ENCODE results near the gene SPINK8. TPM values are rescaled to one million over a fixed set of nuclear protein-coding genes. Genes with fewer than 3 reads are reported as not detected.

Gene SPINK8
- total RNA-seq, 1 donor from 2014 or later = not detected

GRCh38 chr3:48305396-48305795 is 28.1 kb downstream of the SPINK8 start:
- H3K9me3 Mint-ChIP-seq (ENCODE audit: unreplicated experiment) = no peaks in the 10 kb centered on the region
- TF ChIP-seq CTCF (IDR thresholded peaks at IDR 0.05; ENCODE audit: unreplicated experiment) = no peak
- peaks cover 5% of the 10 kb centered on the region for H3K27me3 Mint-ChIP-seq (ENCODE audit: unreplicated experiment)
- H3K27ac Mint-ChIP-seq (ENCODE audit: unreplicated experiment) = no peak overlapping the region
- H3K4me3 Mint-ChIP-seq (ENCODE audit: unreplicated experiment) = no peak overlapping the region
- H3K36me3 Mint-ChIP-seq (ENCODE audit: low read depth, unreplicated experiment) = peaks cover 9% of the 10 kb centered on the region
- DNase-seq (ENCODE audit: low spot score) = no peak
- peaks cover 12% of the 10 kb centered on the region for H3K4me1 Mint-ChIP-seq (ENCODE audit: unreplicated experiment)

- DNase-seq (ENCODE audit: low spot score) = no peak
- Mint-ChIP-seq H3K4me3 (ENCODE audit: unreplicated experiment) (peak overlapping the region; percentile 98), H3K36me3 (ENCODE audit: low read depth, unreplicated experiment) (peaks cover 9% of the 10 kb centered on the region), H3K27ac (ENCODE audit: unreplicated experiment) (no peak overlapping the region), H3K27me3 (ENCODE audit: unreplicated experiment) (peaks cover 6% of the 10 kb centered on the region), H3K4me1 (ENCODE audit: unreplicated experiment) (peaks cover 19% of the 10 kb centered on the region), H3K9me3 (ENCODE audit: unreplicated experiment) (no peaks in the 10 kb centered on the region)
- TF ChIP-seq CTCF (IDR thresholded peaks at IDR 0.05; ENCODE audit: unreplicated experiment) = no peak
These were observed 30.4 kb downstream of the SPINK8 start for GRCh38 chr3:48303021-48303420.

- no peak for DNase-seq (ENCODE audit: low spot score)
- TF ChIP-seq CTCF (IDR thresholded peaks at IDR 0.05; ENCODE audit: unreplicated experiment) = no peak
- Mint-ChIP-seq H3K4me3 (ENCODE audit: unreplicated experiment) (peak overlapping the region; percentile 98), H3K36me3 (ENCODE audit: low read depth, unreplicated experiment) (peaks cover 16% of the 10 kb centered on the region), H3K27me3 (ENCODE audit: unreplicated experiment) (peaks cover 6% of the 10 kb centered on the region), H3K4me1 (ENCODE audit: unreplicated experiment) (peaks cover 19% of the 10 kb centered on the region), H3K9me3 (ENCODE audit: unreplicated experiment) (no peaks in the 10 kb centered on the region), H3K27ac (ENCODE audit: unreplicated experiment) (peak overlapping the region; percentile 80)
These were observed 31.7 kb downstream of the SPINK8 start for GRCh38 chr3:48301800-48302166.

GRCh38 chr3:48301020-48301799 is 32.3 kb downstream of the SPINK8 start, which contains the start of gene NME6:
TSS of gene NME6 (minus strand) at chr3:48301367.
- Mint-ChIP-seq H3K36me3 (ENCODE audit: low read depth, unreplicated experiment) (peaks cover 22% of the 10 kb centered on the region), H3K27ac (ENCODE audit: unreplicated experiment) (peak within 1 kb of the TSS; percentile 80), H3K4me3 (ENCODE audit: unreplicated experiment) (peak within 1 kb of the TSS; percentile 98), H3K4me1 (ENCODE audit: unreplicated experiment) (peaks cover 19% of the 10 kb centered on the region), H3K27me3 (ENCODE audit: unreplicated experiment) (peaks cover 6% of the 10 kb centered on the region), H3K9me3 (ENCODE audit: unreplicated experiment) (no peaks in the 10 kb centered on the region)
- peak; percentile 93 for DNase-seq (ENCODE audit: low spot score)
- TF ChIP-seq CTCF (IDR thresholded peaks at IDR 0.05; ENCODE audit: unreplicated experiment) = no peak

All from endothelial cell (in vitro differentiated cells).